ENCODE measurements around the gene BRD7.

DNA sequence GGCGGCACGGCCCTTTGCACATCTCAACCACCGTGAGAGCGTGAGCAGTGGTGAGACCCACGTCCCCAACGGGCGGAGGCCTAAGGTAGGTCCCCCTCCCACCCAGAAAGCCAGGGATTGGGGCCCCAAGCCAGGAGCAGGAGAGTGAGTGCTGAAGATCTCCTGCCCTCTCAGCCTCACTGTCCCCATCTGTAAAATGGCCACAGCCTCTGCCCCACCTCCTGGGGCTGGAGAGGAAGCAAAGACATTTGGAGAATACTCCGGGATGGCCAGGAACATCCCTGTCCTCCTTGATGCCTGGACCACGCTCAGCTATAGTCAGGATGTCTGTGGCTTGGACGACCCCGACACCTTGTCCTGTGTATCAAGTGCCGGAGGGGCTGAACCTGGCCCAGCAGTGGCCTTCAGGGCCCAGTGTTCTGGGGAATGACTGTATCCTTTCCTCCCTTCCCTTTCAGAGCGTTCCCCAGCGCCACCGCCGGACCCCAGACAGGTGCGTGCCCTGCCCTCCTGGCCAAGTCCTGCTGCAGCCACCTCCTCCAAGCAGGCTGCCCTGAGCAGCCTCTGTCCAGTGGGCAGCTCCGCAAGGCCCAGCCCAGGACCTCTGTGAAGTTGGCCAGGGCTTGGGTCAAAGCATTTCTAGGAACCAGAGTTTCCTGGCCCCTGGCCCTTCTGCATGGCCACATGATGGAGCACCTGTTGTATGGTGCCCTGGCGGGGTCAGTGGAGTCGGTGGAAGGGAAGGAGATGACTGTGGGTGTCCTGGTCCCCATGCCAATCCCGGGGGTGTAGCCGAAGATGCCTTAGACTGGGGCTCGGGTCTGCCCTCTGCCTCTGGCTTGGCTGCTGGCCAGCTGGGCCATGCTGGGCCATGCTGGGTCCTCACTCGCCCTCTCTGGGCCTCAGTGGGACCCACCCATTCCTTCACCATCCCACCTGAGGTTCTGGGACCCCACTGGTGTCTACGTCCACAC, 64.0 kb downstream of the BRD7 start:
- TF ChIP-seq, protein P1, sequence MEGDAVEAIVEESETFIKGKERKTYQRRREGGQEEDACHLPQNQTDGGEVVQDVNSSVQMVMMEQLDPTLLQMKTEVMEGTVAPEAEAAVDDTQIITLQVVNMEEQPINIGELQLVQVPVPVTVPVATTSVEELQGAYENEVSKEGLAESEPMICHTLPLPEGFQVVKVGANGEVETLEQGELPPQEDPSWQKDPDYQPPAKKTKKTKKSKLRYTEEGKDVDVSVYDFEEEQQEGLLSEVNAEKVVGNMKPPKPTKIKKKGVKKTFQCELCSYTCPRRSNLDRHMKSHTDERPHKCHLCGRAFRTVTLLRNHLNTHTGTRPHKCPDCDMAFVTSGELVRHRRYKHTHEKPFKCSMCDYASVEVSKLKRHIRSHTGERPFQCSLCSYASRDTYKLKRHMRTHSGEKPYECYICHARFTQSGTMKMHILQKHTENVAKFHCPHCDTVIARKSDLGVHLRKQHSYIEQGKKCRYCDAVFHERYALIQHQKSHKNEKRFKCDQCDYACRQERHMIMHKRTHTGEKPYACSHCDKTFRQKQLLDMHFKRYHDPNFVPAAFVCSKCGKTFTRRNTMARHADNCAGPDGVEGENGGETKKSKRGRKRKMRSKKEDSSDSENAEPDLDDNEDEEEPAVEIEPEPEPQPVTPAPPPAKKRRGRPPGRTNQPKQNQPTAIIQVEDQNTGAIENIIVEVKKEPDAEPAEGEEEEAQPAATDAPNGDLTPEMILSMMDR (IDR thresholded peaks at IDR 0.05), result no peak
- TF ChIP-seq POLR2A (IDR thresholded peaks at IDR 0.05), result no peak
